ENCODE results near the gene SLC30A2.

The SLC30A2 gene

GRCh38 chr1:26082020-26082350, 36.1 kb upstream of the SLC30A2 start:
- TF ChIP-seq SIN3A (IDR thresholded peaks at IDR 0.05; ENCODE audit: borderline replicate concordance, insufficient read depth, low read length) = no peak
- no peak for TF ChIP-seq FOXP2 (optimal IDR thresholded peaks at IDR 0.05; ENCODE audit: borderline replicate concordance, extremely low read depth, extremely low read length, insufficient read depth)
- no peak for TF ChIP-seq TAF1 (IDR thresholded peaks at IDR 0.05; ENCODE audit: borderline replicate concordance, insufficient read depth, low read length)
- no peak for TF ChIP-seq REST (IDR thresholded peaks at IDR 0.05; ENCODE audit: insufficient read depth in 1 of 2, low read depth in 2 of 2, low read length in 2 of 2)
- no peak for TF ChIP-seq POLR2AphosphoS5 (IDR thresholded peaks at IDR 0.05; ENCODE audit: low read depth, low read length)

GRCh38 chr1:26081267-26082019, 35.5 kb upstream of the SLC30A2 start:
- no peak for TF ChIP-seq POLR2AphosphoS5 (IDR thresholded peaks at IDR 0.05; ENCODE audit: low read depth, low read length)
- TF ChIP-seq SIN3A (IDR thresholded peaks at IDR 0.05; ENCODE audit: borderline replicate concordance, insufficient read depth, low read length) = no peak
- no peak for TF ChIP-seq REST (IDR thresholded peaks at IDR 0.05; ENCODE audit: insufficient read depth in 1 of 2, low read depth in 2 of 2, low read length in 2 of 2)
- no peak for TF ChIP-seq TAF1 (IDR thresholded peaks at IDR 0.05; ENCODE audit: borderline replicate concordance, insufficient read depth, low read length)
- TF ChIP-seq FOXP2 (optimal IDR thresholded peaks at IDR 0.05; ENCODE audit: borderline replicate concordance, extremely low read depth, extremely low read length, insufficient read depth) = no peak

- TF ChIP-seq POLR2AphosphoS5 (IDR thresholded peaks at IDR 0.05; ENCODE audit: low read depth, low read length) = no peak
- no peak for TF ChIP-seq FOXP2 (optimal IDR thresholded peaks at IDR 0.05; ENCODE audit: borderline replicate concordance, extremely low read depth, extremely low read length, insufficient read depth)
- no peak for TF ChIP-seq TAF1 (IDR thresholded peaks at IDR 0.05; ENCODE audit: borderline replicate concordance, insufficient read depth, low read length)
- no peak for TF ChIP-seq SIN3A (IDR thresholded peaks at IDR 0.05; ENCODE audit: borderline replicate concordance, insufficient read depth, low read length)
These were observed 34.3 kb upstream of the SLC30A2 start for GRCh38 chr1:26079960-26080814.

- TF ChIP-seq REST (IDR thresholded peaks at IDR 0.05; ENCODE audit: insufficient read depth in 1 of 2, low read depth in 2 of 2, low read length in 2 of 2) (no peak), SIN3A (IDR thresholded peaks at IDR 0.05; ENCODE audit: borderline replicate concordance, insufficient read depth, low read length) (no peak), POLR2AphosphoS5 (IDR thresholded peaks at IDR 0.05; ENCODE audit: low read depth, low read length) (no peak), FOXP2 (optimal IDR thresholded peaks at IDR 0.05; ENCODE audit: borderline replicate concordance, extremely low read depth, extremely low read length, insufficient read depth) (no peak), TAF1 (IDR thresholded peaks at IDR 0.05; ENCODE audit: borderline replicate concordance, insufficient read depth, low read length) (no peak)
These were observed 33.3 kb upstream of the SLC30A2 start for GRCh38 chr1:26079178-26079563.

- no peak for TF ChIP-seq FOXP2 (optimal IDR thresholded peaks at IDR 0.05; ENCODE audit: borderline replicate concordance, extremely low read depth, extremely low read length, insufficient read depth)
These were observed 32.6 kb upstream of the SLC30A2 start for GRCh38 chr1:26078286-26079177.

Data from PFSK-1 (cell line).